C4-2B (cell line): Measurements from ENCODE around the gene ZFP28.

Experiments
- CTCF ChIP-seq: fragments of 450-650 bp; conservative IDR thresholded peaks from 2 replicates; pipeline ENCODE4 v1.5.1; 2017; ENCODE audit warnings: mild to moderate bottlenecking
- ZFX ChIP-seq: fragments of 450-650 bp; IDR thresholded peaks from 2 replicates; pipeline ENCODE4 v1.6.1; 2017

GRCh38 chr19:56562766-56563165 is 24.0 kb downstream of the ZFP28 start:
- TF ChIP-seq CTCF (no peak), ZFX (no peak)
